ENCODE data around the gene CNTN5.

The CNTN5 gene

GRCh38 chr11:99171330-99171729 lies 150.6 kb downstream of the CNTN5 start:
- DNase-seq, result no peak

GRCh38 chr11:99176430-99176829 lies 155.7 kb downstream of the CNTN5 start:
- DNase-seq, result no peak

GRCh38 chr11:99177446-99177845 lies 156.7 kb downstream of the CNTN5 start:
- no peak for DNase-seq

GRCh38 chr11:99184146-99184545 lies 163.4 kb downstream of the CNTN5 start:
- DNase-seq, result no peak

GRCh38 chr11:99188221-99188620 lies 167.5 kb downstream of the CNTN5 start:
- DNase-seq, result no peak

GRCh38 chr11:99192716-99193115 lies 172.0 kb downstream of the CNTN5 start:
- no peak for DNase-seq

GRCh38 chr11:99197477-99197876 lies 176.7 kb downstream of the CNTN5 start:
- DNase-seq, result no peak

GRCh38 chr11:99198215-99198614 lies 177.5 kb downstream of the CNTN5 start:
- DNase-seq, result no peak

GRCh38 chr11:99199341-99199740 lies 178.6 kb downstream of the CNTN5 start:
- DNase-seq, result no peak

GRCh38 chr11:99200720-99201119 lies 180.0 kb downstream of the CNTN5 start:
- no peak for DNase-seq

GRCh38 chr11:99208813-99209212 lies 188.1 kb downstream of the CNTN5 start:
- no peak for DNase-seq

GRCh38 chr11:99229544-99229943 lies 208.8 kb downstream of the CNTN5 start:
- no peak for DNase-seq

- DNase-seq, result no peak
Observed at GRCh38 chr11:99234534-99234933, 213.8 kb downstream of the CNTN5 start.

- DNase-seq, result no peak
Observed at GRCh38 chr11:99238401-99238800, 217.7 kb downstream of the CNTN5 start.

- no peak for DNase-seq
Observed at GRCh38 chr11:99240192-99241030, 219.7 kb downstream of the CNTN5 start.

GRCh38 chr11:99241066-99241465 lies 220.3 kb downstream of the CNTN5 start:
- no peak for DNase-seq

GRCh38 chr11:99244613-99245012 lies 223.9 kb downstream of the CNTN5 start:
- DNase-seq, result no peak

GRCh38 chr11:99246199-99246598 lies 225.4 kb downstream of the CNTN5 start:
- no peak for DNase-seq

GRCh38 chr11:99256614-99257013 lies 235.9 kb downstream of the CNTN5 start:
- no peak for DNase-seq

- no peak for DNase-seq
Observed at GRCh38 chr11:99257131-99257530, 236.4 kb downstream of the CNTN5 start.

- no peak for DNase-seq
Observed at GRCh38 chr11:99260696-99261095, 239.9 kb downstream of the CNTN5 start.

GRCh38 chr11:99268886-99269285 lies 248.1 kb downstream of the CNTN5 start:
- no peak for DNase-seq

- no peak for DNase-seq
Observed at GRCh38 chr11:99271527-99271926, 250.8 kb downstream of the CNTN5 start.

- DNase-seq, result no peak
Observed at GRCh38 chr11:99275521-99275920, 254.8 kb downstream of the CNTN5 start.

- no peak for DNase-seq
Observed at GRCh38 chr11:99277281-99277680, 256.5 kb downstream of the CNTN5 start.

All from CD4-positive, alpha-beta T cell treated with Interferon alpha-2 for 1 hour (primary cell).